ENCODE data around the gene TRIM49C.
"Not testable (repeated sequence)": the region's sequence is repeated elsewhere in the genome, so short reads cannot be mapped to it uniquely, and the experiment has no call there.

TRIM49C gene, protein sequence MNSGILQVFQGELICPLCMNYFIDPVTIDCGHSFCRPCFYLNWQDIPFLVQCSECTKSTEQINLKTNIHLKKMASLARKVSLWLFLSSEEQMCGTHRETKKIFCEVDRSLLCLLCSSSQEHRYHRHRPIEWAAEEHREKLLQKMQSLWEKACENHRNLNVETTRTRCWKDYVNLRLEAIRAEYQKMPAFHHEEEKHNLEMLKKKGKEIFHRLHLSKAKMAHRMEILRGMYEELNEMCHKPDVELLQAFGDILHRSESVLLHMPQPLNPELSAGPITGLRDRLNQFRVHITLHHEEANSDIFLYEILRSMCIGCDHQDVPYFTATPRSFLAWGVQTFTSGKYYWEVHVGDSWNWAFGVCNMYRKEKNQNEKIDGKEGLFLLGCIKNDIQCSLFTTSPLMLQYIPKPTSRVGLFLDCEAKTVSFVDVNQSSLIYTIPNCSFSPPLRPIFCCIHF

DNA sequence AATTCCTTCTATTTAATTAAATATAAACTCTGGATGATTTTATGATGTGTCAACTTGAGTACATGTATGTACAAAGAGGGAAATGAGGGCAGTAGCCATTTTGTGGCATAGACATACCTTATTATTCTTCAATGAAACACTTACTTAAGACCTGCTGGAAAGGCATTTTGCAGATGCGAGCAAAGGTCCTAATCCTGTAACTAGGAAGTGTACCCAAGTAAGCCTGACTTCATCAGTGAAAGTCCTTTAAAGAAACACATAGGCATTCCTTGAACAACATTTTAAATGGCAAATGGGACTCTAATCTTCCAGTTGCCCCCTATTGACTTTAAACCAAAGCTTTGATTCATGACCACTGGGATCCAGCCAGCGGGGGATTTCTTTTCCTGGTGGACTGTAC lies at the start of gene TRIM49C:
Gene TRIM49C (plus strand): TSS at position 301 of the 400 bp plus-strand sequence. CDS start 4,106 bp downstream, outside the sequence.
- DNase-seq = not testable (repeated sequence)

DNA sequence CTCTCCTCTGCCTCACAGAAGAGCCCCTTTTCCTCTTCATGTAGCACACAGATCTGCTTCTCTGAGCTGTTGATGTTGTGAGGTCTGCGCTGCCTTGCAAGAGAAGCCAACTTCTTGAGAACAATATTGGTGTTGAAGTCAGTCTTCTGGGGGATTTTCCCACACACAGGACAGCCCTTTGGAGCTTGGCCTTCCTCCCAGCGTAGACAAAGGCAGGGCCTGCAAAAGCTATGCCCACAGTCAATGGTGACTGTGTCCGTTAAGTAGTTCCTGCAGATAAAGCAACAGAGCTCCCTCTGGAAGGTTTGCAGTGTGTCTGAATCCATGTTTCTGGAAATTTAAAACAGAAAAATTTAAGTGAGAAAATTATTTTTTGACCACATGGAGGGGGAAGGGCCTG lies 6.7 kb upstream of the TRIM49C start:
- DNase-seq = not testable (repeated sequence)

GRCh38 chr11:90051591-90052209 lies 20.8 kb downstream of the TRIM49C start:
- DNase-seq = not testable (repeated sequence)

DNA sequence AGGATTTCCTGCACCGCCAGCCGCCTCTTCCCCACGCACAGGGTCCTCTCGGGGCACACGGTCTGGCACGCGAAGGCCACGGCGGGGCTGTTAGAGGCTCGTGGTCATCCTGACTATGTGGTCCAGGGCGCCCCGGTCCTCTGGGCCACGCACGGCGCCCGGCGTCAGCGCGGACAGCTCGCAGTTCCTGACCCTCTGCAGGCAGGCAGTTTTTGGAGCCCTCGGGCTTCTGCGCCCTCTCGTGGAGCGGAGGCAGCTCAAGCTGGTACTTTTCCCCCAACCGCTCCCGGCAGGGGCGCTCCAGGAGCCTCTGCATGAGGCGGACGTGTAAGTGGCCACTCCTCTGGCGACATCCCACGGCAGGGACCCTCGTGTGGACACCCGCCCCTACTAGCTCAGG lies 21.4 kb downstream of the TRIM49C start:
- not testable (repeated sequence) for DNase-seq

DNA sequence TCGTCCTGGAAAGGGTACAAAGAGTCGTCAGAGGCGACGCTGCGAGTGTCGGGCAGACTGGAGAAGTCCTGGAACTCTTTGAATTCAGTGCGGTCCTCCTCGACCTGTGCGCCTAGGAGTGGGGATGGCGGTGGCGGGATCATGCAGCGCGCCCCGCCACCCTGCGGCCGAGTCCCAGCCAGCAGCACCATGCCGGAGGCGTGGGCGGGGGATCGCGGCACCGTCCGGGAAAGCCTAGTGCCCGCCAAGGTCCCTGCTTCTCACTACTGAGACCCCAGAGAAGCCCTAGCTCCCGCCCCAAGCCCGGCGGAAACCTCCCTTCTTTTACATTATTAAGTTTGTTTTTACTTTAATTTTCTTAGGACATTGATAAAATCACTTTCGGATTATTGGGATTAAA lies 22.6 kb downstream of the TRIM49C start:
- not testable (repeated sequence) for DNase-seq

DNA sequence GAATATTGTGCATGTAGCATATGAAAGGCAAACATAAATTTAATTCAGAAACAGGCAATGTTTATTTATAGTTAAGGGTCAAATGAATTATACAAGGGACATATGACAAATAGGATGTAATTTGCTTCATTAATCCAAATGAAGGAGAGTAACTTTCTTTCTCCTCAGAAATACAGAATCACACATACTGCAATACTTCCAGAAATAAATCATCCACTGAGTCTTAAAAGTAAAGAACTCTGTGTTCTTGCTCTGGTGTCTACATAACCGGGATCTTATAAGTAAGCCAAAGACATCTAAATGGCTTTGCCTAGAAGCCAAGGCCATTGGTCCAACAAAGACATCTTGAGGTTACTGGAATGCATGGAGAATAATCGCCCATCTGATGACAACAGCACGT lies 54.7 kb downstream of the TRIM49C start, which contains the start of gene UBTFL1:
Gene UBTFL1 (plus strand): TSS at position 301 of the 400 bp plus-strand sequence. CDS start 0 bp downstream, at position 301.
- not testable (repeated sequence) for DNase-seq

GRCh38 chr11:90088731-90089130 lies 57.8 kb downstream of the TRIM49C start:
- not testable (repeated sequence) for DNase-seq

Data from CD4-positive, alpha-beta T cell treated with Interleukin-6 for 4 hours (primary cell).